GM12878 (cell line): ENCODE results near the gene CDC7. TPM values are rescaled to one million over a fixed set of nuclear protein-coding genes. Genes with fewer than 3 reads are reported as not detected.

Experiments
- ASH2L ChIP-seq: fragments of 300-600, 200-600 bp; sonication (generic); IDR thresholded peaks from 2 replicates; pipeline ENCODE4 v1.6.1; 2017; ENCODE audit warnings: low read depth, mild to moderate bottlenecking, borderline replicate concordance
- BACH1 ChIP-seq: fragments of 450-650 bp; IDR thresholded peaks from 2 replicates; pipeline ENCODE4 v1.6.1; 2017; ENCODE audit warnings: mild to moderate bottlenecking, borderline replicate concordance
- HCFC1 ChIP-seq: fragments of 150-350 bp; IDR thresholded peaks from 2 replicates; pipeline ENCODE4 v1.6.1; 2014; ENCODE audit warnings: low read length
- LARP7 ChIP-seq: fragments of 450-650 bp; IDR thresholded peaks from 2 replicates; pipeline ENCODE4 v1.6.1; 2017; ENCODE audit warnings: mild to moderate bottlenecking
- NFXL1 ChIP-seq: fragments of 450-650 bp; IDR thresholded peaks from 2 replicates; pipeline ENCODE4 v1.6.1; 2017; ENCODE audit warnings: antibody characterized with exemption, mild to moderate bottlenecking, borderline replicate concordance
- NR2C2 ChIP-seq: IDR thresholded peaks from 2 replicates; pipeline ENCODE4 v1.6.1; 2011; ENCODE audit warnings: borderline replicate concordance, low read depth; ENCODE audit not compliant: control insufficient read depth, insufficient read length
- RCOR1 ChIP-seq: conservative IDR thresholded peaks from 2 replicates; pipeline ENCODE4 v1.6.1; 2012; ENCODE audit warnings: low read depth, low read length, improper control_type of control experiment
- RUNX3 ChIP-seq: IDR thresholded peaks from 2 replicates; pipeline ENCODE4 v1.6.1; 2012; ENCODE audit warnings: low read length, inconsistent platforms
- SMARCA5 ChIP-seq: fragments of 450-650 bp; IDR thresholded peaks from 2 replicates; pipeline ENCODE4 v1.6.1; 2017; ENCODE audit warnings: mild to moderate bottlenecking
- SMC3 ChIP-seq: IDR thresholded peaks from 2 replicates; pipeline ENCODE4 v1.6.1; 2011; ENCODE audit warnings: low read length, improper control_type of control experiment, borderline replicate concordance
- SPI1 ChIP-seq: IDR thresholded peaks from 2 replicates; pipeline ENCODE4 v1.6.1; 2011; ENCODE audit warnings: low read depth, mild to moderate bottlenecking, low read length, moderate library complexity, borderline replicate concordance; ENCODE audit not compliant: insufficient read depth
- polyA plus RNA-seq, 11 experiments: library from polyadenylated mRNA; depleted of rRNA in 4 of 11; unstranded in 6 of 11; stranded (reverse) in 5 of 11; fragments of >200 nt; fragmentation: Nextera tagmentation in 4 of 11; fragmentation: Illumina TruSeq in 1 of 11; extraction: Ambion mirVana in 4 of 11; extraction: Trizol in 1 of 11; gene quantifications; 1 replicate in 1 of 11; 2 replicates in 10 of 11; pipeline versions ENCODE4 v1.2.1 to v1.2.3, GENCODE V29; 2011 to 2016; ENCODE audit warnings: inconsistent platforms in 2 of 11, missing spikeins in 2 of 11, low read depth in 1 of 11
- total RNA-seq, 4 experiments: library from RNA; depleted of rRNA in 3 of 4; stranded (reverse); fragments of >200 nt in 3 of 4; fragmentation: Illumina TruSeq in 1 of 4; extraction: Trizol in 1 of 4; gene quantifications; 2 replicates each; pipeline versions ENCODE4 v1.2.1 to v1.2.3, GENCODE V29; 2013 to 2021
- TF ChIP-seq, protein P1 (sequence below): fragments of 450-650 bp; formaldehyde crosslinking; IDR thresholded peaks from 2 replicates; pipeline ENCODE4 v1.5.0; 2022; ENCODE audit warnings: mild to moderate bottlenecking, missing genetic modification characterization
- TF ChIP-seq, protein P2 (sequence below): IDR thresholded peaks from 2 replicates; pipeline ENCODE4 v1.6.1; 2011; ENCODE audit warnings: borderline replicate concordance, low read depth, mild to moderate bottlenecking, moderate library complexity, mixed read lengths, low read length; ENCODE audit not compliant: insufficient read depth; ENCODE audit errors: extremely low read length
- TF ChIP-seq, protein P3 (sequence below): IDR thresholded peaks from 2 replicates; pipeline ENCODE4 v1.6.1; 2012; ENCODE audit warnings: improper control_type of control experiment, low read depth, low read length; ENCODE audit not compliant: insufficient replicate concordance
- TF ChIP-seq, protein P4 (sequence below): fragments of 450-650 bp; IDR thresholded peaks from 2 replicates; pipeline ENCODE4 v1.6.1; 2017; ENCODE audit warnings: low read depth, mild to moderate bottlenecking, moderate library complexity
- TF ChIP-seq, protein P5 (sequence below): IDR thresholded peaks from 2 replicates; pipeline ENCODE4 v1.6.1; 2011; ENCODE audit warnings: low read depth, mild to moderate bottlenecking, low read length, moderate library complexity, borderline replicate concordance; ENCODE audit errors: extremely low read depth

CDC7 gene
- total and polyA plus RNA-seq, 10 of the 15 experiments (the other 5 are each of a cell fraction or from before 2014, with no cell fraction given), result 14.9 to 37.8 (median 26.0) TPM

DNA sequence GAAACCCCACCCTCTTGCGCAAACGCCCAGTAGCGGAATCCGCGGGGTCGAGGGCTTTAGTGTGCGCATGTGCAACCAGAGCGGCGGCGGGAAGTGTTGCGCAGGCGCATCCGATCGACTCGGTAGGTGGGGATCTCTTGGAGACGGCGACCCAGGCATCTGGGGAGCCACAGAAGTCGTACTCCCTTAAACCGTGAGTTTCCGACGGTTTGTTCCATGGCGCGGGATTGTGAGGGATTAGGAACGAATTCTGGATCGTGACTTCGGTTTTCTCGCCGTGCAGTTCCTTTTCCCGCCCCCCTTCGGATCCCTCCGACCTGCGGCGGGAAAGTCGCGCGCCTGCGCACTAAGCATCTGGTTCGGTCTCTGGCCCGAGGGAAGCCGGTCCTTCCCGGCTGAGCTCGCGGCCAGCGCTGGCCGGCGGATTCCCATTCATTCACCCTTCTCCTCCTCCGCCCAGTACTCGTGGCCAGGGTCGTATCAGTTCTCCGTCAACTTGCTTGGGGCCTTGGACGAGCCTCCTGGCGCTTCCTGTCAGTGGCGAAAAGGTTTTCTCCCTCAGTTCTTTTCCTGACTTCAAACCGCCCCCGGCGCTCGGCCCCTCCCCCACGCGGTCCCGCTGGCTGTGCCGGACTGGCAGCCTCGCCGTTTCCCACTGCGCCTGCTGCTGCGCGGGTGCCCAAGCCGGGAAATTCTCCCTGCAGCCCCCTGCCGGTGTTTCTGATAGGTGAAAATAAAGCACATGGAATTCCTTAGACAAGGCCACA is at the start of gene CDC7 (continued):
- TF ChIP-seq, protein P1, sequence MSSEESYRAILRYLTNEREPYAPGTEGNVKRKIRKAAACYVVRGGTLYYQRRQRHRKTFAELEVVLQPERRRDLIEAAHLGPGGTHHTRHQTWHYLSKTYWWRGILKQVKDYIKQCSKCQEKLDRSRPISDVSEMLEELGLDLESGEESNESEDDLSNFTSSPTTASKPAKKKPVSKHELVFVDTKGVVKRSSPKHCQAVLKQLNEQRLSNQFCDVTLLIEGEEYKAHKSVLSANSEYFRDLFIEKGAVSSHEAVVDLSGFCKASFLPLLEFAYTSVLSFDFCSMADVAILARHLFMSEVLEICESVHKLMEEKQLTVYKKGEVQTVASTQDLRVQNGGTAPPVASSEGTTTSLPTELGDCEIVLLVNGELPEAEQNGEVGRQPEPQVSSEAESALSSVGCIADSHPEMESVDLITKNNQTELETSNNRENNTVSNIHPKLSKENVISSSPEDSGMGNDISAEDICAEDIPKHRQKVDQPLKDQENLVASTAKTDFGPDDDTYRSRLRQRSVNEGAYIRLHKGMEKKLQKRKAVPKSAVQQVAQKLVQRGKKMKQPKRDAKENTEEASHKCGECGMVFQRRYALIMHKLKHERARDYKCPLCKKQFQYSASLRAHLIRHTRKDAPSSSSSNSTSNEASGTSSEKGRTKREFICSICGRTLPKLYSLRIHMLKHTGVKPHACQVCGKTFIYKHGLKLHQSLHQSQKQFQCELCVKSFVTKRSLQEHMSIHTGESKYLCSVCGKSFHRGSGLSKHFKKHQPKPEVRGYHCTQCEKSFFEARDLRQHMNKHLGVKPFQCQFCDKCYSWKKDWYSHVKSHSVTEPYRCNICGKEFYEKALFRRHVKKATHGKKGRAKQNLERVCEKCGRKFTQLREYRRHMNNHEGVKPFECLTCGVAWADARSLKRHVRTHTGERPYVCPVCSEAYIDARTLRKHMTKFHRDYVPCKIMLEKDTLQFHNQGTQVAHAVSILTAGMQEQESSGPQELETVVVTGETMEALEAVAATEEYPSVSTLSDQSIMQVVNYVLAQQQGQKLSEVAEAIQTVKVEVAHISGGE (CRISPR knock-in tag), result no peak
- TF ChIP-seq, protein P2, sequence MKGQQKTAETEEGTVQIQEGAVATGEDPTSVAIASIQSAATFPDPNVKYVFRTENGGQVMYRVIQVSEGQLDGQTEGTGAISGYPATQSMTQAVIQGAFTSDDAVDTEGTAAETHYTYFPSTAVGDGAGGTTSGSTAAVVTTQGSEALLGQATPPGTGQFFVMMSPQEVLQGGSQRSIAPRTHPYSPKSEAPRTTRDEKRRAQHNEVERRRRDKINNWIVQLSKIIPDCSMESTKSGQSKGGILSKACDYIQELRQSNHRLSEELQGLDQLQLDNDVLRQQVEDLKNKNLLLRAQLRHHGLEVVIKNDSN, result no peak
- TF ChIP-seq RCOR1 (no peak), RUNX3 (peak; percentile 36), SPI1 (peak; percentile 31; the same call in 1 of the 2 replicates), BACH1 (peak; percentile 39; the same call in 1 of the 2 replicates), HCFC1 (0 out of 2 replicates have a peak, but pooled peaks have one; percentile 5), ASH2L (0 out of 2 replicates have a peak, but pooled peaks have one; percentile 38), SMC3 (no peak), LARP7 (peak; percentile 54; the same call in 1 of the 2 replicates), SMARCA5 (0 out of 2 replicates have a peak, but pooled peaks have one; percentile 26), NR2C2 (no peak), NFXL1 (no peak)
- TF ChIP-seq, protein P3, sequence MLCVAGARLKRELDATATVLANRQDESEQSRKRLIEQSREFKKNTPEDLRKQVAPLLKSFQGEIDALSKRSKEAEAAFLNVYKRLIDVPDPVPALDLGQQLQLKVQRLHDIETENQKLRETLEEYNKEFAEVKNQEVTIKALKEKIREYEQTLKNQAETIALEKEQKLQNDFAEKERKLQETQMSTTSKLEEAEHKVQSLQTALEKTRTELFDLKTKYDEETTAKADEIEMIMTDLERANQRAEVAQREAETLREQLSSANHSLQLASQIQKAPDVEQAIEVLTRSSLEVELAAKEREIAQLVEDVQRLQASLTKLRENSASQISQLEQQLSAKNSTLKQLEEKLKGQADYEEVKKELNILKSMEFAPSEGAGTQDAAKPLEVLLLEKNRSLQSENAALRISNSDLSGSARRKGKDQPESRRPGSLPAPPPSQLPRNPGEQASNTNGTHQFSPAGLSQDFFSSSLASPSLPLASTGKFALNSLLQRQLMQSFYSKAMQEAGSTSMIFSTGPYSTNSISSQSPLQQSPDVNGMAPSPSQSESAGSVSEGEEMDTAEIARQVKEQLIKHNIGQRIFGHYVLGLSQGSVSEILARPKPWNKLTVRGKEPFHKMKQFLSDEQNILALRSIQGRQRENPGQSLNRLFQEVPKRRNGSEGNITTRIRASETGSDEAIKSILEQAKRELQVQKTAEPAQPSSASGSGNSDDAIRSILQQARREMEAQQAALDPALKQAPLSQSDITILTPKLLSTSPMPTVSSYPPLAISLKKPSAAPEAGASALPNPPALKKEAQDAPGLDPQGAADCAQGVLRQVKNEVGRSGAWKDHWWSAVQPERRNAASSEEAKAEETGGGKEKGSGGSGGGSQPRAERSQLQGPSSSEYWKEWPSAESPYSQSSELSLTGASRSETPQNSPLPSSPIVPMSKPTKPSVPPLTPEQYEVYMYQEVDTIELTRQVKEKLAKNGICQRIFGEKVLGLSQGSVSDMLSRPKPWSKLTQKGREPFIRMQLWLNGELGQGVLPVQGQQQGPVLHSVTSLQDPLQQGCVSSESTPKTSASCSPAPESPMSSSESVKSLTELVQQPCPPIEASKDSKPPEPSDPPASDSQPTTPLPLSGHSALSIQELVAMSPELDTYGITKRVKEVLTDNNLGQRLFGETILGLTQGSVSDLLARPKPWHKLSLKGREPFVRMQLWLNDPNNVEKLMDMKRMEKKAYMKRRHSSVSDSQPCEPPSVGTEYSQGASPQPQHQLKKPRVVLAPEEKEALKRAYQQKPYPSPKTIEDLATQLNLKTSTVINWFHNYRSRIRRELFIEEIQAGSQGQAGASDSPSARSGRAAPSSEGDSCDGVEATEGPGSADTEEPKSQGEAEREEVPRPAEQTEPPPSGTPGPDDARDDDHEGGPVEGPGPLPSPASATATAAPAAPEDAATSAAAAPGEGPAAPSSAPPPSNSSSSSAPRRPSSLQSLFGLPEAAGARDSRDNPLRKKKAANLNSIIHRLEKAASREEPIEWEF, result no peak
- TF ChIP-seq, protein P4, sequence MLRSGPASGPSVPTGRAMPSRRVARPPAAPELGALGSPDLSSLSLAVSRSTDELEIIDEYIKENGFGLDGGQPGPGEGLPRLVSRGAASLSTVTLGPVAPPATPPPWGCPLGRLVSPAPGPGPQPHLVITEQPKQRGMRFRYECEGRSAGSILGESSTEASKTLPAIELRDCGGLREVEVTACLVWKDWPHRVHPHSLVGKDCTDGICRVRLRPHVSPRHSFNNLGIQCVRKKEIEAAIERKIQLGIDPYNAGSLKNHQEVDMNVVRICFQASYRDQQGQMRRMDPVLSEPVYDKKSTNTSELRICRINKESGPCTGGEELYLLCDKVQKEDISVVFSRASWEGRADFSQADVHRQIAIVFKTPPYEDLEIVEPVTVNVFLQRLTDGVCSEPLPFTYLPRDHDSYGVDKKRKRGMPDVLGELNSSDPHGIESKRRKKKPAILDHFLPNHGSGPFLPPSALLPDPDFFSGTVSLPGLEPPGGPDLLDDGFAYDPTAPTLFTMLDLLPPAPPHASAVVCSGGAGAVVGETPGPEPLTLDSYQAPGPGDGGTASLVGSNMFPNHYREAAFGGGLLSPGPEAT, result 0 out of 2 replicates have a peak, but pooled peaks have one; percentile 25
- TF ChIP-seq, protein P5, sequence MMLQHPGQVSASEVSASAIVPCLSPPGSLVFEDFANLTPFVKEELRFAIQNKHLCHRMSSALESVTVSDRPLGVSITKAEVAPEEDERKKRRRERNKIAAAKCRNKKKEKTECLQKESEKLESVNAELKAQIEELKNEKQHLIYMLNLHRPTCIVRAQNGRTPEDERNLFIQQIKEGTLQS, result no peak
